HG02623 (cell line): ENCODE results near the gene DACH1.

Experiments
- ATAC-seq: cut with Tn5 transposase; IDR thresholded peaks from one replicate; pipeline ENCODE4 v1.9.1; 2021; ENCODE audit warnings: moderate library complexity; ENCODE audit not compliant: unreplicated experiment

DACH1 gene

GRCh38 chr13:71593566-71593965, 273.4 kb downstream of the DACH1 start:
- ATAC-seq, result no peak

GRCh38 chr13:71591374-71591773, 275.6 kb downstream of the DACH1 start:
- no peak for ATAC-seq

GRCh38 chr13:71590654-71591148, 276.3 kb downstream of the DACH1 start:
- ATAC-seq, result no peak

- ATAC-seq, result no peak
Measured at GRCh38 chr13:71589032-71589431, 278.0 kb downstream of the DACH1 start.

- ATAC-seq, result no peak
Measured at GRCh38 chr13:71587817-71588216, 279.2 kb downstream of the DACH1 start.

- ATAC-seq, result no peak
Measured at GRCh38 chr13:71587193-71587592, 279.8 kb downstream of the DACH1 start.

GRCh38 chr13:71583581-71583980, 283.4 kb downstream of the DACH1 start:
- ATAC-seq, result no peak

- no peak for ATAC-seq
Measured at GRCh38 chr13:71580614-71581013, 286.4 kb downstream of the DACH1 start.

- ATAC-seq, result no peak
Measured at GRCh38 chr13:71578048-71578447, 289.0 kb downstream of the DACH1 start.

- ATAC-seq, result no peak
Measured at GRCh38 chr13:71577127-71577526, 289.9 kb downstream of the DACH1 start.

- ATAC-seq, result no peak
Measured at GRCh38 chr13:71576571-71576970, 290.4 kb downstream of the DACH1 start.

GRCh38 chr13:71546881-71547280, 320.1 kb downstream of the DACH1 start:
- ATAC-seq, result no peak

- no peak for ATAC-seq
Measured at GRCh38 chr13:71540098-71540497, 326.9 kb downstream of the DACH1 start.

GRCh38 chr13:71536201-71536600, 330.8 kb downstream of the DACH1 start:
- ATAC-seq, result no peak

- ATAC-seq, result no peak
Measured at GRCh38 chr13:71524613-71525304, 342.2 kb downstream of the DACH1 start.

- ATAC-seq, result no peak
Measured at GRCh38 chr13:71524245-71524612, 342.8 kb downstream of the DACH1 start.

- no peak for ATAC-seq
Measured at GRCh38 chr13:71522941-71523526, 344.0 kb downstream of the DACH1 start.

GRCh38 chr13:71517004-71517403, 350.0 kb downstream of the DACH1 start:
- no peak for ATAC-seq

GRCh38 chr13:71516521-71516920, 350.5 kb downstream of the DACH1 start:
- ATAC-seq, result no peak

- no peak for ATAC-seq
Measured at GRCh38 chr13:71515744-71516038, 351.3 kb downstream of the DACH1 start.

- no peak for ATAC-seq
Measured at GRCh38 chr13:71514900-71515743, 351.9 kb downstream of the DACH1 start.

- ATAC-seq, result no peak
Measured at GRCh38 chr13:71513411-71514033, 353.5 kb downstream of the DACH1 start.
